Cardiac muscle cell (in vitro differentiated cells and primary cell): ENCODE data around the gene NAALADL1. TPM values are rescaled to one million over a fixed set of nuclear protein-coding genes. Genes with fewer than 3 reads are reported as not detected.
A peak's percentile ranks its signal among the peaks of the same experiment; 100 is the strongest.

Experiments
- DNase-seq, 2 donors: peaks; one replicate each; pipeline versions ENCODE4 v3.0.0 to v3.0.0-alpha.2; 2010 to 2017; ENCODE audit warnings: low read depth in 1 of 2, low spot score in 1 of 2
- H3K27ac ChIP-seq: fragments of 200-600 bp; sonication (generic); 2 replicates; pipeline ENCODE4 v1.5.1; 2016
- H3K27me3 ChIP-seq: fragments of 200-600 bp; sonication (generic); 2 replicates; pipeline ENCODE4 v1.6.0; 2016; ENCODE audit warnings: control low read depth
- H3K36me3 ChIP-seq: fragments of 200-600 bp; sonication (generic); 2 replicates; pipeline ENCODE4 v1.5.1; 2016; ENCODE audit warnings: control low read depth
- H3K4me1 ChIP-seq: fragments of 200-600 bp; sonication (generic); 2 replicates; pipeline ENCODE4 v1.8.1; 2017; ENCODE audit warnings: low read depth, mild to moderate bottlenecking, mixed run types
- H3K4me3 ChIP-seq: fragments of 200-600 bp; sonication (generic); 2 replicates; pipeline ENCODE4 v1.5.1; 2016; ENCODE audit warnings: mild to moderate bottlenecking
- H3K9me3 ChIP-seq: fragments of 200-600 bp; sonication (generic); 2 replicates; pipeline ENCODE4 v1.5.1; 2017; ENCODE audit warnings: low read depth, mild to moderate bottlenecking, control low read depth
- polyA plus RNA-seq: library from polyadenylated mRNA; unstranded; fragments of >200 nt; fragmentation: Nextera tagmentation; extraction: Ambion mirVana; gene quantifications from 2 replicates; pipeline ENCODE4 v1.2.1, GENCODE V29; 2016
- total RNA-seq: library from RNA; depleted of rRNA; stranded (reverse); fragments of >200 nt; gene quantifications from 2 replicates; pipeline ENCODE4 v1.2.3, GENCODE V29; 2016
- TF ChIP-seq, protein P1 (sequence below): IDR thresholded peaks from 2 replicates; pipeline ENCODE4 v1.5.1; 2012; ENCODE audit warnings: low read depth, mild to moderate bottlenecking, low read length

The NAALADL1 gene
- total and polyA plus RNA-seq, 2 experiments from 2014 or later, result 0.59 to 2.3 TPM

DNA sequence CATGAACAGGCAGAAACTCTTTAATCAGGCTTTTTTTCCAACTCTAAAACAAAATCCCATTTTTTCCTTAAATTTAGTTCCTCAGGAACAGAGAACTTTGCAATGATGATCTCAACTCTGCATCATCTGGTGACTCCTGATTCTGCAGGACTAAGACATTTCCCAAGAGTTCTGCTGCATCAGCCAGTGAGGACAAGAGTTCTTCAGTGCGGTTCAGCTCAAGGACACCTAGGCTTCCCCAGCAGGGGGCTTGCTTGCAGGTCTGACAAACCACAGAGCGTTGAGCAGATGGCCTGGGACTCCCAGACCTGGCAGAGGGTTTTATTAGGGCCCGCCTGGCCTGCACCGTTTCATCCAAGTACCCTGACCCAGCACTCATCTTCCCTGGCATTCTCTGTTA lies 19.1 kb upstream of the NAALADL1 start:
- H3K36me3 ChIP-seq, result no peaks in the 10 kb centered on the region
- no peak overlapping the region for H3K4me3 ChIP-seq
- TF ChIP-seq, protein P1, sequence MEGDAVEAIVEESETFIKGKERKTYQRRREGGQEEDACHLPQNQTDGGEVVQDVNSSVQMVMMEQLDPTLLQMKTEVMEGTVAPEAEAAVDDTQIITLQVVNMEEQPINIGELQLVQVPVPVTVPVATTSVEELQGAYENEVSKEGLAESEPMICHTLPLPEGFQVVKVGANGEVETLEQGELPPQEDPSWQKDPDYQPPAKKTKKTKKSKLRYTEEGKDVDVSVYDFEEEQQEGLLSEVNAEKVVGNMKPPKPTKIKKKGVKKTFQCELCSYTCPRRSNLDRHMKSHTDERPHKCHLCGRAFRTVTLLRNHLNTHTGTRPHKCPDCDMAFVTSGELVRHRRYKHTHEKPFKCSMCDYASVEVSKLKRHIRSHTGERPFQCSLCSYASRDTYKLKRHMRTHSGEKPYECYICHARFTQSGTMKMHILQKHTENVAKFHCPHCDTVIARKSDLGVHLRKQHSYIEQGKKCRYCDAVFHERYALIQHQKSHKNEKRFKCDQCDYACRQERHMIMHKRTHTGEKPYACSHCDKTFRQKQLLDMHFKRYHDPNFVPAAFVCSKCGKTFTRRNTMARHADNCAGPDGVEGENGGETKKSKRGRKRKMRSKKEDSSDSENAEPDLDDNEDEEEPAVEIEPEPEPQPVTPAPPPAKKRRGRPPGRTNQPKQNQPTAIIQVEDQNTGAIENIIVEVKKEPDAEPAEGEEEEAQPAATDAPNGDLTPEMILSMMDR, result no peak
- no peaks in the 10 kb centered on the region for H3K9me3 ChIP-seq
- H3K27me3 ChIP-seq, result no peaks in the 10 kb centered on the region
- peak in 1 of 2 donors; percentile 27 for DNase-seq
- H3K4me1 ChIP-seq, result no peaks in the 10 kb centered on the region
- no peak overlapping the region for H3K27ac ChIP-seq

DNA sequence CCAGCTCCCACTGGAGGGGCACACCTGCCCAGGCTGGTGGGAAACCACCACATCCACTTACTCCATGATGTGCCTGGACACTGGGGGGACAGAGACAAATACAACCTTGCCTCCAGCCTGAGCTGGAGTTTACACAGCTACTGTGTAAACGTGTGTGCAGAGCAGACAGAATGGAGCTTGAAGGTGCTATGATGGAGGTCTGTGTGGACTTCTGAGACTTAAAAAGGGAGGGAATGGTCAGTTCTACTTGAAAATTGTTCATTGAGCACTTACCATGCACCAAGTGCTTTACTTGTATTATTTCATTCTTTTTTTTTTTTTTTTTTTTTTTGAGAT lies 14.2 kb upstream of the NAALADL1 start:
- TF ChIP-seq, protein P1, result no peak
- no peaks in the 10 kb centered on the region for H3K27me3 ChIP-seq

DNA sequence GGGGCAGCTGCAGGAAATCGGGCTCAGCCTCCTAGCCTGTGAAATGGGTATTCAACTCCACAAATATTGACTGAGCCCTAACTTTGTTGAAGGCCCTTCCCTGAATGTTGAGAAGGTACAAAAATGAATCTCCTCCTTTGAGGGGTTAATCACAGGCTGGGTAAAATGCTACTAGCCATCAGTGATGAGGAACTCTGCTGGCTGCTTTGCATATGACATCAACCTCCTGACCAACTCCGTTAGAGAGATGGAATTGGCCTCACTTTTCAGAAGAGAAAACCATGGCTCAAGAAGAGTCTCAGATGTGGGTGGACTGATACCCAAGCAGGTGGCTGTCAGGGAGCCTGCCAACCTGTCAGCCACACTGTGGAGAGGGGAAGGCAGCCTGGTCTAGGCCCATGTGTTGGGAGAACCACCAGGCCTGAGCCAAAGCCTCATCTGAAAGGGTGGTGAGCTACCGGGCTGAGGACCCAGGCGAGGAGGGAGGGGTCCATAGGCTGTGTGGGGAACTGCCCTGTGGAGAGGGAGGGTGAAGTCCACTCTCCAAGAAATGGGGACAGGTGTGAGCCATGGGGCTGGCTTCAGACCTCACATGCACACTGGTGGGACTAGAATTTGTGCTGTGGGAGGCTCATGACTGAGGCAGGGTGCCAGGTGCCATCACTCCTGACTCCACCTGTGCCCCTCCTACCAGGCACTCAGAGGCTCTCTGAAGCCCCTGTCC lies 13.7 kb upstream of the NAALADL1 start:
- Histone ChIP-seq H3K27ac (no peak overlapping the region), H3K4me3 (no peak overlapping the region), H3K27me3 (no peaks in the 10 kb centered on the region), H3K36me3 (no peaks in the 10 kb centered on the region), H3K4me1 (peaks cover 7% of the 10 kb centered on the region), H3K9me3 (no peaks in the 10 kb centered on the region)
- DNase-seq, result no peak
- TF ChIP-seq, protein P1, result no peak

More for the DNA sequence above, 14.2 kb upstream of the NAALADL1 start:
- H3K36me3 ChIP-seq, result no peaks in the 10 kb centered on the region
- no peaks in the 10 kb centered on the region for H3K9me3 ChIP-seq
- H3K27ac ChIP-seq, result no peak overlapping the region
- DNase-seq, result no peak
- H3K4me1 ChIP-seq, result peaks cover 6% of the 10 kb centered on the region
- no peak overlapping the region for H3K4me3 ChIP-seq

DNA sequence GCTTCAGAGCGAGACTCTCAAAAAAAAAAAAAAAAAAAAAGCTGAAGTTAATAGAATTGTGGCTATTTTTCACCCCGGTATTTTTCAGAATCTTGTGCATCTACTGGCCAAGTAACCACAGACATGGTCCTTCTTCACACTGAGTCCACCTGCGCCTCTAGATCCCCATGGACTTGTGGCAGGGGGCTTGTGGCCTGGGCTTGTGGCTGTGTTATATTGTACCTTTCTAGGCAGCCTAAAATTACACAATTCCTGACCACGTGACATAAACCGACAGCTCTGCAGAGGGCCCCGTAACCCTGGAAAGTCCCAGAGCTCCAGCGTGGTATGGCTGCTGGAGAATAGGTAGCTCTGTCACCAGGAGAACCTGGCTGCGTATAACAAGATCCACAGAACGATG lies 10.9 kb upstream of the NAALADL1 start:
- DNase-seq, result peak in 1 of 2 donors; percentile 8
- Histone ChIP-seq H3K36me3 (no peaks in the 10 kb centered on the region), H3K9me3 (no peaks in the 10 kb centered on the region), H3K27ac (no peak overlapping the region), H3K4me3 (no peak overlapping the region), H3K27me3 (no peaks in the 10 kb centered on the region), H3K4me1 (peaks cover 24% of the 10 kb centered on the region)
- TF ChIP-seq, protein P1, result no peak

DNA sequence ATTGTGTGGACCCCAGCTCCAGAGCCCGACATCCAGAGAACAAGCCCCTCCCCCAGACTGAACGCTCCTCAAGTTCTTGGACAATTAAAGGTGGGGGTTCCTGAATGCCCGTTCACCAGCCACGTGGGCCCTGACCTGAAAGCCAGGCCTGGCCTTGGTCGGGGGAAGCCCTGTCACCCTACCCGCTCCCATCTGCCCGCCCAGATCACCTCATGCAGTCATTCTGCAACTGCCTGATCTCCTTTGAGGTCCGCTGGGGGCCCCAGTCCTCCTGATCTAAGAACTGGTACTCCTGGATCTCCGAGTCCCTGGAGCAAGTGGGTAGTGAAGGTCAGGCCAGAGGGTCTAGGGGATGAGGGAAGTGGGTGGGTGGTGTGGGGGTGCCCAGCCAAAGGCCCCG lies 9.1 kb upstream of the NAALADL1 start:
- TF ChIP-seq, protein P1, result no peak
- no peaks in the 10 kb centered on the region for H3K27me3 ChIP-seq
- H3K4me3 ChIP-seq, result no peak overlapping the region

More for the DNA sequence above, 9.1 kb upstream of the NAALADL1 start:
- Histone ChIP-seq H3K36me3 (no peaks in the 10 kb centered on the region), H3K4me1 (peaks cover 24% of the 10 kb centered on the region), H3K27ac (peak overlapping the region; percentile 80), H3K9me3 (no peaks in the 10 kb centered on the region)
- no peak for DNase-seq
